Measurements from ENCODE around the gene TNRC18.

The TNRC18 gene

GRCh38 chr7:5428478-5429252, 5.0 kb upstream of the TNRC18 start:
- peak; percentile 72 for DNase-seq

DNA sequence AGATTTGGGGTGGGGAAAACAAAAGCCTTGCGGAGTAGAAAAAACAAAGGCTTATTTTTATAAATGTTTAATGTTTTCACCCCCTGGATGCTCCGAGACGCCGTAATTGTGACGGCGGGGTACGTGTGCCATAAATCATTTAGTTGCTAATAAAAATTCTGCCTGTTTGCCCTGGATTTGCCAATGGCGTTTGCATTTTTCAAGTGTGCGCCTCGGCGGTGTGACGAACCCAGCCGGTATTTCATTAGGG, 2.5 kb upstream of the TNRC18 start:
- no peak for DNase-seq

- peak; percentile 58 for DNase-seq
Observed at GRCh38 chr7:5425507-5426225, 2.0 kb upstream of the TNRC18 start.

GRCh38 chr7:5424749-5425506, 1.3 kb upstream of the TNRC18 start:
- DNase-seq: no peak

DNA sequence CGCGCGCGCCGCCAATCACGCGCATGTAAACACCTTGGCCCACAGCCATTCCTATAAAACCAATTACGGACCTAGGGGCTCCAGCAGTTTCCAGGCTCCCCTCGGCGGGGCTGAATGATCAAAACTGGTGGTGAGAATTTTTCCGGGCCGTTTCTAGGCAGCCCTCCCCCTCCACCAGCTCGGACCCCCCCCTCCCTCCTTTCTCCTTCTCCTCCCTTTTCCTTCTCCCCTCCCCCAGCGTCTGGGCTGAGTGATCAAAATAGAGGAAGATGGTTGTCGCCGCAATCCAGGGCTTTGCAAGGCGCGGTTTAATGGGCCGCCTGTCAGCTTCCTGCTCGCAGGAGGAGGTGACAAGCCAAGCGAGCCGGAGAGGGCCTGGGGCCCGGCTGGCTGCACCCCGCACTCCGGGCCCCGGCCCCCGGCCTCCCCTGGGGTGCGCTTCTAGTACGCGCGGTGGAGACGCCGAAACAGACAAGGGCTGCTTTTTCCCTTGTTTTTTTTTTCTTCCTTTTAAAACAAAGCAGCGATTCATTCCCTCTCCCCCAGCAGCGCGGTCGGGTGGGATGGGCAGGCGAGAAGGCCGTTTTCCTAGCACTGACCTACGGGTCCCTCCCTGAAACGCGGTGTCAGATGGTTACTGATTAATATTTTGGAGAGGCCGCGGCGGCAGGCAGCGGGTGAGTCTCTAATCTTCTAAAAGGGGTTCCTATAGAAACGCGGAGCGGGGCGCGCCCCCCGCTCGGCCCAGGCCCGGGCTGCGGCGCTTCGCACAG, 528 bp upstream of the TNRC18 start:
- peak; percentile 98 for DNase-seq

DNA sequence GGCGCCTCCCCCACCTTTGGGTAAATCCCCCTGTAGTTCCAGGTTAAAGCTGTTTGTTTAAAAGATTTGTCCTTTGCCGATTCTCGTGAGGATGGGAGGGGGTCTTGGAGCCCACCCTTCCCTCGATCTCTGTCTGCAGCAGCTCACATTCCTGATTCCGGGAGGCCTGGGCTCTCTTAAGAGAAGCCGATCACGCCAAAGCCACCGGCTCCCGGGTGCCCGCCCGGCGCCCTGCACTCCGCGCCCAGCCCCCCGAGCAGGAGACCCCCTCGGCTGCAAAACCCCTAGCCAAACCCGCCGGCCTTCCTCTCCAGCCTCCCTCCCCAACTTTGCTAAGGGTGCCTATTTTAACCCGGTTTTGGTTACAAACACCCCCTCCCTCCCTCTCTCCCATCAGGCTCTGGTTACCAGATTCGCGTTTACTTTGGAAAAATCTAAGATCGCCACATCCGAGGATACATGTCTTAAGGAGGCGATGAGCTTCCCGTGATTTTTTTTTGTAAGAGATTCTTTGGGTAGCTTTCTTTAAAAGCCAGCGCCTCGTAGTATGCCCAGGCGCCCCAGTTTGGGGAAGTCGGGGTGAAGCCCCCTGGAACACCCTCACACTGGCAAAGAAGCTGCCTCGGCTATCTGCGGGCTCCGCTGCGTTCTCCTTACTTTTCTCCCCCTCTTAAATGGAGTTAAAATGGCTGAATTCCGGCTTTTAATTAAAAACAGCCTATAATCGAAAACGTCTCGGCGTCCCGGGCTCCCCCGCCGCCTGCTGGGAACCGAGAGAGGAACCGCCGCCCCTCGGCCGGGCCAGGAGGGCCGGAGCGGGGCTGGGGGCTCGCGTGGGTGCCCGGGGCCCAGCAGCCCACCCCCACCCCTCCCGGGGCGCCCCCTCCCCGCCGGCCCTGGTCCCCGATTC, 983 bp downstream of the TNRC18 start:
- DNase-seq: no peak

DNA sequence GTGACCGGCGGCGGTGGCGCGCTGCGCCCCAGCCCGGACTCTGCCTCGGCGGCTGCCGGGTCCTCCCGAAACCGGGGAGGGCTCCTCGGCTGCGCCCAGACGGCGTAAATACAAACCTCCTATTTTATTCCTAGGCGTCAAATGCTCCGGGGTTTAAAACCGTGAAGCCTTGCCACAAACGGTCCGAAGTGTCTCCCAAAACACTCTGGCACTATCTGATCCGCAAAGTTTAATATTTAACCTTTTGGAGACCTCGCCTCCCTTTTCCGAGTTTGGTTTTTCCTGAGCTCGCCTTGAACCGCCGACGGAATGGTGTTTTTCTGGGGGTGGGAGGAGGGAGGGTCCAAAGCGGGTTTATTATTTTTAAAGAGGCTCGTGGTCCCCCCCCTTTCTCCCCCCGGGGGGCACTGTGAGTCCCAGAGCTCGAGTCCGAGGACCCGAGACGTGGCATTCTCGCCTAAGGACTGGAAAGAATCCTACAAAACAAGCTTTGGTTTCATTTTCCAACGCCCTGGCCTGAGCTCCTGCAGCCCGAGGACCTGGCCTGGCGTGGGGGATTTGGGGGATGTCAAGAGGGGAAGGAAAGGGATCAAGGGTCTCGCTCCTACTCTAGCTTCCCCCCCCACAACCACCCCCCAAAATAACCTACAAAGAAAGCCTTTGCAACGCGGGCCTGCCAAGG, 1.8 kb downstream of the TNRC18 start:
- no peak for DNase-seq

- no peak for DNase-seq
Observed at GRCh38 chr7:5420881-5421713, 2.5 kb downstream of the TNRC18 start.

DNA sequence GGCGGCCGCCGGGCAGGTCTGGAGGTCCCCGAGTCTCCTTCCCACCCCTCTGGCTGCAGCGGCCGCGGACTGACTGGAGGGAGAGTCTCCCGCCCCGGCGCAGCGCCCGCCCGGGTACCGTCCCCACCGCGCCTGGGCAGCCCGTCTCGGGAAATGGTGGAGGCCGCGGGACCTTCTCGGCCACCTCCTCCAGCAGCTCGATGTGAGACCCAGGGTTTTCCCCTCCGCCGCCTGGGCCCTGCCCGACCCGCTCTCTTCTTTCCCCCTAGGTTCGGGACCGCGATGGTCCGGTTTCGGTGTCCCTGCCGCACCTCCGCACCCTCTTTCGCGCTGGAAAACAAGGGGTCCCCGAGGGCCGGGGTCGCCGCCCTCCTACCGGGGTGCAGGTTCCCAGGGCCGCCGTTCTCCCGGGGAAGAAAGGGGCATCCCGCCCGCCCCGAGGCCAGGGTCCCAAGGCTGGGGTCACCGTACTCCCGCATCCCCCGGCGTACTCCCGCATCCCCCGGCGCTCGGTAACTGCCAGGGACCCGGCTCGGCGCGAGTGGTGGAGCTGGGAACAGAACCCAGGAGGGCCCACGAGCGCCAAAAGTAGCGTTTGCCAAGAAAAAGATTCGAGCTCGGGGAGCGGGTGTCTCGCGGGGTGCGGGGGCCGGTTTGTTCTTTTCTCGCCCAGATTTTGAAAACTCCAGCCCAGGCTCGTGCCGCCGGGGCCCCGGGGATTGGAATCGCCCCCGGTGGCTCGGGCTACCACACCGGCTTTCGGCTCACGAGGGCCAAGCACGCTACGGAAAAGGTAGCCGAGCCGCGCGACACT, 3.4 kb downstream of the TNRC18 start:
- DNase-seq: no peak

- DNase-seq: no peak
Observed at GRCh38 chr7:5419539-5420066, 4.0 kb downstream of the TNRC18 start.

GRCh38 chr7:5418285-5418582, 5.4 kb downstream of the TNRC18 start:
- no peak for DNase-seq

- no peak for DNase-seq
Observed at GRCh38 chr7:5417106-5418071, 6.2 kb downstream of the TNRC18 start.

- DNase-seq: no peak
Observed at GRCh38 chr7:5414916-5415315, 8.7 kb downstream of the TNRC18 start.

GRCh38 chr7:5413449-5413786, 10.2 kb downstream of the TNRC18 start:
- no peak for DNase-seq

DNA sequence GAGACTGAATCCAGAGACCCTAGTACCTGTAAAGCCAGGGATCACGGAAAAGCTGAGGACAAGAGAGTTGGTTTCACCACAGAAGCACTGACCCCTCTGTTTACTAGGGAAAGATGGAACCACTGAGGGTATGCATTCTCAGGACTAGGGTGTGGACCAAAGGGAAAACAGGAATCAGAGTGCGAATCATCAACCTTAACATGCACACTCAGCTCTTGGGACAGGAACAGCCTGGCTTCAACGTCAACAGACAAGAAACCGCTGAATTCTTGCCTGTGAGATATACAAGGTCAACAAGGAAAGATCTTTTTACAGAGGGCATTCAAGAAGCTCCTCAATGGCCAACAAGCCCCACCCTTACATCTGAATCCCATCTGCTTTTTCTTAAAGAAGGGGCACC, 14.9 kb downstream of the TNRC18 start:
- no peak for DNase-seq

- no peak for DNase-seq
Observed at GRCh38 chr7:5406957-5407945, 16.4 kb downstream of the TNRC18 start.

DNA sequence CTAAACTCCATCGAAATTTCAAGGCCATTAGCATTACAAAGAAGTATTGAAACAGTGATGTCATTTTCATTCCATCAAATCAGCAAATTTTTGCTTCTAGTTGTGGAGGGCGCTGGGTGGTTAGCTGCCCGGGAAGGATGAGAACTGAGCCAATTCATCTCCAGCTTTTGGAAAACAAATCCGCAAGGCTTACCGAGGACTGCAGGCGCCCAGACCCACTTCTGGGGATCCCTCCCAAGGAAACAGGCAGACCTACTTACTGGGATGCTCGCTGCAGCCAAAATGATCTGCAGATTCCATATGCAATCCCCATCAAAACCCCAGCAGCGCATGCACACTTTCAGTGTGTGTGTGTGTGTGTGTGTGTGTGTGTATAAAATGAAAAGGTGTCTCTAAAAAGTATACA, 19.2 kb downstream of the TNRC18 start:
- DNase-seq: no peak

All from NCI-H1436 (cell line).